Measurements from ENCODE around the gene ATAD2B.

- TF ChIP-seq CTCF (IDR thresholded peaks at IDR 0.05 in 4 of 5, conservative IDR thresholded peaks at IDR 0.05 in 1 of 5) (no peak), POLR2A (IDR thresholded peaks at IDR 0.05) (no peak)
These were observed 206.0 kb downstream of the ATAD2B start for GRCh38 chr2:23720705-23721453.

Measured in gastrocnemius medialis (tissue), 4 donors.